LNCaP clone FGC (cell line): ENCODE measurements around the gene RETREG2.

Experiments used
- DNase-seq: peaks from one replicate; pipeline ENCODE4 v3.0.0-alpha.2; 2011; ENCODE audit warnings: low read depth
- H3K4me3 ChIP-seq: 2 replicates; pipeline ENCODE4 v1.5.1; 2011; ENCODE audit warnings: mild to moderate bottlenecking, low read depth, low read length, control low read depth
- CTCF ChIP-seq: IDR thresholded peaks from 2 replicates; pipeline ENCODE4 v1.5.1; 2012; ENCODE audit warnings: mild to moderate bottlenecking; ENCODE audit not compliant: control insufficient read depth, insufficient read depth; ENCODE audit errors: extremely low read depth

The RETREG2 gene

DNA sequence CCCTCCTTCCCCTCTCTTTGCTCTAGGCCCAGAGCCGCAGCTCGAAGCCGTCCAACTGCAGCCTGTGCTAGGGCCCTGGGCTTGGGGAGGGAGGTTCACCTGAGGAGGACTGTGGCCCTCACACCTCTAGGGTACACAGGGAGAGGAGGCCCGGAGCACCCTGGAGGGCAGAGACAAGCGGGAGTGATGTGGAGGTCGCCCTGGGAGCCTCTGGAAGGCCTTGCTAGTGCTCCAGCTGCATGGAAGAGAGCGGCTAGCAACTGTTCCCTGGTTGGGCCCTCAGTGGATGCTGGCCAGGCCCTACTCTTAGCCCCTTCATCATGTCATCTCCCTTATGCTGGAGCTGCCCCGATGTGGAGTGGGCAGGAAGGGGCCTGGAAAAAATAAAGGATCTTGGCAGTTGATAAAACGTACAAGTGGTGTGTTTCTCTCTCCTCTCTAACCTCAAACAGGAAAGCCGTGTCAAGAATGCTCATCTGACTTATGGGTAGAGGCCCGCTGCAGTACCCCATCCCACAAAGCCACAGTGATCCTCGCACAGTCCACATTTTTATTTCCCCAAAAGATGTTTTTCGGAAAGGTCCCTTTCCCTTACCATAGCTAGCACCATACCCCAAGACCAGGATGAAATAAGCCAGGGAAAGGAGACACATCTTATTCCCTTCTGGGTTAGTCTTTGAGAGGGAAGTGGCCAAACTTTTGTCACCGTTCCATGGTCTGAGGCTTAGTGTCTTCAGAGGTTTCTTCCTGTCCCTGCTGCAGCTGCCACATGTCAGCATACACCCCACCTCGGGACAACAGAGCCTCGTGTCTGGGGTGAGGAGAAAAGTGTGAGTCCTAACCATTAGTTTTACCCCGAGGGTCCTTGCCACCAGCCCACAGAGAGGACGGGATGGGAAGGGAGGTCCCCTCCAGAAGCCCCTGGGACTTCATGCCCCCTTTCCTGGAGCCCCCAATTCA is 31.4 kb downstream of the RETREG2 start:
- no peak for TF ChIP-seq CTCF
- no peak overlapping the region for H3K4me3 ChIP-seq
- DNase-seq = no peak

DNA sequence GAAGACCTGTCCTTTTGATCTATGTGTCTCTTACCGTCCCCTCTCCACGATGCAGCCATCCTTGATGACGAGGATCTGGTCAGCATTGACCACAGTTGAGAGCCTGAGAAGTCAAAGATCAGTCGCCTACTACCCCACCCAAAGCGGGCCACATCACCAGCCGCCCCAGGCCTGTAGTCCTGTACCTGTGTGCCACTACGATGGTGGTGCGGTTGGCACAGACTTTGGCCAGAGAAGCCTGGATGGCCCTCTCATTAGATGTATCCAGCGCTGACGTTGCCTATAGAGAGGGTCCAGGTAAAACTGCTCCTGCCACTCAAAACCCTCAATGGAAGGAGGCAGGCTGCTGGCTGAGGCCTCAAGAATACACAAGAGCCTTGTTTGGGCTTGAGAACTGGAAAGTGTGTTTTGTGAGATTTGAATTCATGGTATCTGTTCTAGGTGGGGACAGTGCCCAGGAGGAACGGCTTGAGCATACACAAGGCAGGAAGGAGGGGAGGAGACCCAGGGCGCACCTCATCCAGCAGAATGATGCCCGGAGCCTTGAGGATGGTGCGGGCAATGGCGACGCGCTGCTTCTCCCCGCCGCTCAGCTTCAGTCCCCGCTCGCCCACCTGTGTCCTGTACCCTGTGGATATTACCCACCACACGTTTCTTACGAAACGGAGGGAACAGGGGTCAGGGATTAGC is 32.3 kb downstream of the RETREG2 start:
- DNase-seq = no peak
- no peak overlapping the region for H3K4me3 ChIP-seq
- no peak for TF ChIP-seq CTCF

GRCh38 chr2:219210886-219211362 is 32.8 kb downstream of the RETREG2 start:
- no peak for TF ChIP-seq CTCF
- no peak for DNase-seq
- H3K4me3 ChIP-seq = no peak overlapping the region

- TF ChIP-seq CTCF = no peak
- no peak overlapping the region for H3K4me3 ChIP-seq
- DNase-seq = no peak
Observed at GRCh38 chr2:219213026-219213415, 34.9 kb downstream of the RETREG2 start.

DNA sequence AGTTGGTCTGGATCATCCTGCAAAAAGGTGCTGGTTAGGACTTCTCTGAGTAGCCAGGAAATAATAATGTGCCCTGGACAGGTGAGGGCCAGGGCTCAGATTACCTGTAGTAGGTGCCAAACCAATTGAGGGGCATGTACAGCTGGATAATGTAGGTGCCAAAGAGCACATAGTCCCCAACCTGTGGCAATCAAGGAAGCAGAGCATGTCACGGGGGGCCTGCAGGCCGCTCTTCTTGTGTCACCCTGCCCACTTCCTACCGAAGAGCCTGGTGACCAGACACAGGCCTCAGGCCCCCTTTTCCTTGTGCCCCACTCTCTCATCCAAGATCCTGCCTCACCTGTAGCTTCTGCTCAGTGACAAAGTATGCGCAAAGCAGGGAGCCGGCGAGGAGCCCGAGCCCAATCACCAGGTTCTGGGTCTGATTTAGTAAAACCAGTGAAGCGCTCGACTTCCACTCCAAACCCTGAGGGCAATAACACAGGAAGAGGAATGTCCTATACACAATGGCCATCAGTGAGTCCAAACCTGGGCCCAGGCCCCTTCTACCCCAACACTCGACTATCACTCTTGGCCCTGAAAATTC is 35.5 kb downstream of the RETREG2 start:
- no peak overlapping the region for H3K4me3 ChIP-seq
- DNase-seq = no peak
- no peak for TF ChIP-seq CTCF

- no peak for DNase-seq
- no peak overlapping the region for H3K4me3 ChIP-seq
Observed at GRCh38 chr2:219214141-219214540, 36.1 kb downstream of the RETREG2 start.

More at GRCh38 chr2:219214141-219214540, 36.1 kb downstream of the RETREG2 start:
- TF ChIP-seq CTCF = no peak
